Subcutaneous adipose tissue (tissue), 4 donors: ENCODE data around the gene MEPCE. TPM values are rescaled to one million over a fixed set of nuclear protein-coding genes. Genes with fewer than 3 reads are reported as not detected.

ENCODE experiments used
- CTCF ChIP-seq: fragments of 450-650 bp; IDR thresholded peaks from one replicate; pipeline ENCODE4 v1.5.1; 2016; ENCODE audit warnings: low read depth, mild to moderate bottlenecking, control low read depth, antibody characterized with exemption, moderate library complexity
- total RNA-seq, 4 donors: library from RNA; depleted of rRNA; stranded (reverse); fragments of >200 nt; gene quantifications; one replicate each; pipeline ENCODE4 v1.1.0, GENCODE V29; 2016

The MEPCE gene
- total RNA-seq: 10 to 100 TPM; 21.2 to 28.6 (median 22.3) TPM

- no peak for TF ChIP-seq CTCF
Observed at GRCh38 chr7:100429637-100430492, at the start of gene MEPCE. Gene MEPCE, plus strand, starts transcription at chr7:100429831. Its CDS starts 188 bp downstream, at chr7:100430019.

GRCh38 chr7:100380196-100380595 is 49.4 kb upstream of the MEPCE start:
- no peak for TF ChIP-seq CTCF

- TF ChIP-seq CTCF: no peak
Observed at GRCh38 chr7:100384628-100385294, 44.9 kb upstream of the MEPCE start.

GRCh38 chr7:100386940-100387339 is 42.7 kb upstream of the MEPCE start:
- TF ChIP-seq CTCF: no peak

- no peak for TF ChIP-seq CTCF
Observed at GRCh38 chr7:100387695-100388094, 41.9 kb upstream of the MEPCE start.

GRCh38 chr7:100389437-100390088 is 40.1 kb upstream of the MEPCE start:
- no peak for TF ChIP-seq CTCF
